ENCODE results near the gene KMT2B. TPM values are rescaled to one million over a fixed set of nuclear protein-coding genes. Genes with fewer than 3 reads are reported as not detected.

Gene KMT2B
- total RNA-seq, 3 donors from 2014 or later = 14.2 to 16.2 (median 16.1) TPM

GRCh38 chr19:35775046-35775297, 57.2 kb downstream of the KMT2B start:
- intact Hi-C loops (cut with DNase I; ENCODE audit: low total_unique reads) = no loop called here
- DNase-seq (ENCODE audit: low spot score in 2 of 2) = no peak
- Histone ChIP-seq H3K4me3 (peak overlapping the region; percentile 72 to 82 (median 79)), H3K27me3 (no peaks in the 10 kb centered on the region), H3K4me1 (peaks cover 0 to 4% of the 10 kb centered on the region in 2 donors), H3K9me3 (no peaks in the 10 kb centered on the region), H3K36me3 (no peaks in the 10 kb centered on the region), H3K27ac (no peak overlapping the region)
- TF ChIP-seq CTCF (IDR thresholded peaks at IDR 0.05) (no peak), POLR2AphosphoS5 (IDR thresholded peaks at IDR 0.05) (no peak), POLR2A (IDR thresholded peaks at IDR 0.05) (no peak)

GRCh38 chr19:35775298-35776101, 57.7 kb downstream of the KMT2B start, which contains the start of gene ARHGAP33:
Gene ARHGAP33, plus strand, starts transcription at chr19:35775564. Its CDS starts 95 bp downstream, at chr19:35775659.
- H3K4me1 ChIP-seq = peaks cover 0 to 4% of the 10 kb centered on the region in 2 donors
- no peaks in the 10 kb centered on the region for H3K36me3 ChIP-seq
- intact Hi-C loops (cut with DNase I; ENCODE audit: low total_unique reads) = no loop called here
- H3K4me3 ChIP-seq = peak within 1 kb of the TSS; percentile 72 to 82 (median 79)
- peak within 1 kb of the TSS in 1 of 2 donors; percentile 36 for H3K27ac ChIP-seq
- no peaks in the 10 kb centered on the region for H3K27me3 ChIP-seq
- TF ChIP-seq POLR2A (IDR thresholded peaks at IDR 0.05) = no peak
- peak; percentile 98 to 99 for DNase-seq (ENCODE audit: low spot score in 2 of 2)
- H3K9me3 ChIP-seq = no peaks in the 10 kb centered on the region

GRCh38 chr19:35776102-35776788, 58.4 kb downstream of the KMT2B start:
- Histone ChIP-seq H3K27ac (no peak overlapping the region), H3K4me1 (peaks cover 0 to 4% of the 10 kb centered on the region in 2 donors), H3K4me3 (peak overlapping the region; percentile 72 to 82 (median 79)), H3K9me3 (no peaks in the 10 kb centered on the region), H3K36me3 (no peaks in the 10 kb centered on the region), H3K27me3 (no peaks in the 10 kb centered on the region)
- intact Hi-C loops (cut with DNase I; ENCODE audit: low total_unique reads) = no loop called here
- no peak for DNase-seq (ENCODE audit: low spot score in 2 of 2)
- TF ChIP-seq POLR2A (IDR thresholded peaks at IDR 0.05) = no peak
- no peak for TF ChIP-seq POLR2AphosphoS5 (IDR thresholded peaks at IDR 0.05)
- TF ChIP-seq CTCF (IDR thresholded peaks at IDR 0.05) = no peak

GRCh38 chr19:35777086-35777841, 59.5 kb downstream of the KMT2B start:
- Histone ChIP-seq H3K4me3 (no peak overlapping the region), H3K27ac (no peak overlapping the region), H3K27me3 (no peaks in the 10 kb centered on the region), H3K9me3 (no peaks in the 10 kb centered on the region), H3K4me1 (peaks cover 0 to 4% of the 10 kb centered on the region in 2 donors), H3K36me3 (no peaks in the 10 kb centered on the region)
- DNase-seq (ENCODE audit: low spot score in 2 of 2) = no peak
- intact Hi-C loops (cut with DNase I; ENCODE audit: low total_unique reads) = no loop called here
- TF ChIP-seq CTCF (IDR thresholded peaks at IDR 0.05) (no peak), POLR2AphosphoS5 (IDR thresholded peaks at IDR 0.05) (no peak), POLR2A (IDR thresholded peaks at IDR 0.05) (no peak)

- Histone ChIP-seq H3K4me3 (no peak overlapping the region), H3K27me3 (no peaks in the 10 kb centered on the region), H3K36me3 (no peaks in the 10 kb centered on the region), H3K4me1 (peaks cover 0 to 4% of the 10 kb centered on the region in 2 donors), H3K27ac (no peak overlapping the region), H3K9me3 (no peaks in the 10 kb centered on the region)
- TF ChIP-seq POLR2A (IDR thresholded peaks at IDR 0.05) = no peak
- DNase-seq (ENCODE audit: low spot score in 2 of 2) = no peak
- intact Hi-C loops (cut with DNase I; ENCODE audit: low total_unique reads) = no loop called here
Observed at GRCh38 chr19:35777961-35778360, 60.2 kb downstream of the KMT2B start.

All from breast epithelium (tissue), 4 donors.